ENCODE data around the gene RECQL5.

The RECQL5 gene

DNA sequence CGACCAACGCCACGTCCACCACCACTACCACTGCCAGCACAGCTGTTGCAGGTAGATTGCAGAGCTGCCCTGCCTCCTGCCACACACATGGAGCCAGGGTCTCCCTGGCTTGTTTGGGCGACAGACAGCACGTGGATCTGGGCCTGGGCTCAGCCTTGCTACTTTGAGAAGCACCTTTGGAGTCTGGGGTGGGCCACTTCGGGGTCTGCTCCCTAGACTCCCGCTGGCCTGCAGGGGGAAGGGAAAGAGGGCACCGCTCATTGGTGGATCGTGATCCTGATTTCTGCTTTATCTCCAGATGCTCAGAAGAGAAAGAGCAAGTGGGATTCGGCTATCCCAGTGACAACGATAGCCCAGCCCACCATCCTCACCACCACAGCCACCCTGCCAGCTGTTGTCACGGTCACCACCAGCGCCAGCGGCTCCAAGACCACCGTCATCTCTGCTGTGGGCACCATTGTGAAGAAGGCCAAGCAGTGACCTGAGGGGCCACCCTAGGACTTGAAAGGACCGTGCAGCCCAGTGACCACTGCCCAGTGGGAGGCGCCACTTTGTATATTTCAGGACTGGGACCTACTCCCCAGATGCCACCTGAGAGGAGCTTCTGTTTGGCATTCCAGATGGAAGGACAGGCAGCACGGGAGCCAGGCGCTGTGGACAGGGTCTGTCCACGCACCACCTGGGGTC is 39.2 kb upstream of the RECQL5 start:
- Histone ChIP-seq H2AFZ (ENCODE audit: low read depth, low read length) (no peak overlapping the region), H3K4me1 (ENCODE audit: insufficient read depth, low read length) (no peaks in the 10 kb centered on the region), H3K27ac (ENCODE audit: low read length) (no peak overlapping the region), H4K20me1 (ENCODE audit: insufficient read depth, low read length) (peaks cover 7% of the 10 kb centered on the region; the same call in 1 of the 2 replicates), H3K79me2 (ENCODE audit: insufficient read depth, low read length) (no peaks in the 10 kb centered on the region), H3K9ac (ENCODE audit: low read depth, low read length) (no peak overlapping the region), H3K27me3 (ENCODE audit: insufficient read depth, low read length, poor library complexity) (no peaks in the 10 kb centered on the region), H3K4me2 (ENCODE audit: insufficient read depth, low read length) (no peak overlapping the region), H3K4me3 (ENCODE audit: low read depth in 1 of 2, low read length in 2 of 2) (no peak overlapping the region), H3K36me3 (ENCODE audit: insufficient read depth, low read length) (peaks cover 74% of the 10 kb centered on the region), H3K9me3 (ENCODE audit: insufficient read depth, low read length, severe bottlenecking) (no peaks in the 10 kb centered on the region)
- no peak for TF ChIP-seq EZH2 (IDR thresholded peaks at IDR 0.05; ENCODE audit: borderline replicate concordance, low read depth, low read length, severe bottlenecking)
- TF ChIP-seq, protein P1, sequence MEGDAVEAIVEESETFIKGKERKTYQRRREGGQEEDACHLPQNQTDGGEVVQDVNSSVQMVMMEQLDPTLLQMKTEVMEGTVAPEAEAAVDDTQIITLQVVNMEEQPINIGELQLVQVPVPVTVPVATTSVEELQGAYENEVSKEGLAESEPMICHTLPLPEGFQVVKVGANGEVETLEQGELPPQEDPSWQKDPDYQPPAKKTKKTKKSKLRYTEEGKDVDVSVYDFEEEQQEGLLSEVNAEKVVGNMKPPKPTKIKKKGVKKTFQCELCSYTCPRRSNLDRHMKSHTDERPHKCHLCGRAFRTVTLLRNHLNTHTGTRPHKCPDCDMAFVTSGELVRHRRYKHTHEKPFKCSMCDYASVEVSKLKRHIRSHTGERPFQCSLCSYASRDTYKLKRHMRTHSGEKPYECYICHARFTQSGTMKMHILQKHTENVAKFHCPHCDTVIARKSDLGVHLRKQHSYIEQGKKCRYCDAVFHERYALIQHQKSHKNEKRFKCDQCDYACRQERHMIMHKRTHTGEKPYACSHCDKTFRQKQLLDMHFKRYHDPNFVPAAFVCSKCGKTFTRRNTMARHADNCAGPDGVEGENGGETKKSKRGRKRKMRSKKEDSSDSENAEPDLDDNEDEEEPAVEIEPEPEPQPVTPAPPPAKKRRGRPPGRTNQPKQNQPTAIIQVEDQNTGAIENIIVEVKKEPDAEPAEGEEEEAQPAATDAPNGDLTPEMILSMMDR (IDR thresholded peaks at IDR 0.05; ENCODE audit: borderline replicate concordance, extremely low read depth, low read length, poor library complexity, severe bottlenecking): no peak
- DNase-seq: no peak
- no peak for ATAC-seq (ENCODE audit: insufficient read depth, low read depth)

DNA sequence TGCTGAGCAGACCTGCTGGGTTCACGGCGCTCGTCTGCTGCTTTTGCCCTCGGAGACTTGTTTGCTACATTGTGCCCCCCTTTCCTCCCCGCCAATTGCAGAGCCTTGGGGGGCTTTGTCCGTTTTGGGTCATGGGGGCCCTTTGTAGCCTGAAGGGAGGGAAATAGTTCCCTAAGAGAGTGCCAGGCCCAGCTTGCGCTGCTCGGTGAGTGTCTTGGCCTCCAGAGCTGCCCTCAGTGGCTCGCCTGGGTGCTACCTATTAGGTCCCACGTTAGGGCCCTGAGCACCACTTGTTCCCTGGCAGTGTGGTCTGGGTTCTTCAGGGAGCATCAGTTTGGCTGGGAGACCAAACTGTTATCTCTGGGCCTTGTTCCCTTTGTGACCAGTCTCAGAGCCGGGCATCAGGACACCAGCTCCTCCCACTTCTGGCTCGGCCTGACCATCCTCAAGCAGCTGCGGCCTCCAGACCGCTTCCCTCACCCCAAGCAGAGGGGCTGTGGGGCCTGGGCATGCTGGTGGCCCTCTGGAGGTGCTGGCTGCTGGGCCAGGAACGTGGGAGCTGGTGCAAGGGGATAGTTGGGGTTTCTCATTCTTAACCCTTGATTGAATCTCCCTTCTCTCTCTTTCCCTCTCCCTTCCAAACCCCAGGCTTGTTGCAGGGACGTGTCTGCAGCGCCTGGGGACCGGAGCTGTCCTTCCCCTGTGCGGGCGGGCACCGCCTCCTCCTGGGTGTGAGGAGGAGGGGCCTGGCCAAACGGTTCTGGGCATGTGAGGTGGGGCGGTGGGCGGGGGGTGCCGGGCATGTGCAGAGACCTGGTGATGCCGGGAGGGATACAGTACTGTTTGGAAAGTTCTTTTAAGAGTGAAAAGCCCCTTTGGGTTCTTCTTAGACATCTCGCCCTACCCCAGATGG is 38.3 kb upstream of the RECQL5 start:
- Histone ChIP-seq H3K36me3 (ENCODE audit: insufficient read depth, low read length) (peaks cover 84% of the 10 kb centered on the region), H3K79me2 (ENCODE audit: insufficient read depth, low read length) (no peaks in the 10 kb centered on the region), H3K4me2 (ENCODE audit: insufficient read depth, low read length) (no peak overlapping the region), H3K27ac (ENCODE audit: low read length) (no peak overlapping the region), H3K4me1 (ENCODE audit: insufficient read depth, low read length) (no peaks in the 10 kb centered on the region), H3K9ac (ENCODE audit: low read depth, low read length) (no peak overlapping the region), H3K4me3 (ENCODE audit: low read depth in 1 of 2, low read length in 2 of 2) (no peak overlapping the region), H4K20me1 (ENCODE audit: insufficient read depth, low read length) (peaks cover 7% of the 10 kb centered on the region; the same call in 1 of the 2 replicates), H3K27me3 (ENCODE audit: insufficient read depth, low read length, poor library complexity) (no peaks in the 10 kb centered on the region), H3K9me3 (ENCODE audit: insufficient read depth, low read length, severe bottlenecking) (no peaks in the 10 kb centered on the region), H2AFZ (ENCODE audit: low read depth, low read length) (no peak overlapping the region)
- ATAC-seq (ENCODE audit: insufficient read depth, low read depth) (no peak), DNase-seq (no peak)
- TF ChIP-seq EZH2 (IDR thresholded peaks at IDR 0.05; ENCODE audit: borderline replicate concordance, low read depth, low read length, severe bottlenecking): no peak
- TF ChIP-seq, protein P1 (IDR thresholded peaks at IDR 0.05; ENCODE audit: borderline replicate concordance, extremely low read depth, low read length, poor library complexity, severe bottlenecking): no peak

DNA sequence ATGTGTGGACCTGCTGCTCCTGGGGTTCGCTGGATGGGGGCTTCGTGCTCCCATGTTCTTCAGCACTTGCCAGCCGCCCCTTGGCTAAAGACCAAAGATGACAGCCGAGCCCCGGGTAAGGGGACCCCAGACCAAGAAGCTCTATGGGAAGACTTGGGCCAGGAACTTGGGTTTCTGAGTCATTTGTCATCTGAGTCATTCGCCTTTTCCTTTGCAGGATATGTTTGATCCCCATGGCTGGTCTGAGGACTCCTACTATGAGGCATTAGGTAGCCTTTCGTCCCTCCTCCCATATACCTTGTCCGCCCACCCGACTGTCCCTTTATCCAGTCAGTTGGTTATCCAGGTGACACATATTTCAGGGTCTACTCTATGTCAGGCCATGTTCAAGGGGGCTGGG is 36.6 kb upstream of the RECQL5 start:
- Histone ChIP-seq H2AFZ (ENCODE audit: low read depth, low read length) (no peak overlapping the region), H3K9me3 (ENCODE audit: insufficient read depth, low read length, severe bottlenecking) (no peaks in the 10 kb centered on the region), H3K9ac (ENCODE audit: low read depth, low read length) (no peak overlapping the region), H3K4me3 (ENCODE audit: low read depth in 1 of 2, low read length in 2 of 2) (no peak overlapping the region), H3K4me2 (ENCODE audit: insufficient read depth, low read length) (no peak overlapping the region), H3K36me3 (ENCODE audit: insufficient read depth, low read length) (peaks cover 99% of the 10 kb centered on the region), H3K27ac (ENCODE audit: low read length) (no peak overlapping the region), H3K27me3 (ENCODE audit: insufficient read depth, low read length, poor library complexity) (no peaks in the 10 kb centered on the region), H3K79me2 (ENCODE audit: insufficient read depth, low read length) (no peaks in the 10 kb centered on the region), H4K20me1 (ENCODE audit: insufficient read depth, low read length) (peaks cover 11% of the 10 kb centered on the region; the same call in 1 of the 2 replicates), H3K4me1 (ENCODE audit: insufficient read depth, low read length) (no peaks in the 10 kb centered on the region)
- ATAC-seq (ENCODE audit: insufficient read depth, low read depth) (no peak), DNase-seq (no peak)
- TF ChIP-seq, protein P1 (IDR thresholded peaks at IDR 0.05; ENCODE audit: borderline replicate concordance, extremely low read depth, low read length, poor library complexity, severe bottlenecking): no peak
- TF ChIP-seq EZH2 (IDR thresholded peaks at IDR 0.05; ENCODE audit: borderline replicate concordance, low read depth, low read length, severe bottlenecking): no peak
